ENCODE results near the gene SLC25A27.

Gene SLC25A27

GRCh38 chr6:46651006-46651405 is 1.8 kb upstream of the SLC25A27 start:
- DNase-seq (ENCODE audit: low spot score): no peak

GRCh38 chr6:46651816-46652215 is 959 bp upstream of the SLC25A27 start:
- no peak for DNase-seq (ENCODE audit: low spot score)

GRCh38 chr6:46652232-46652602 is 558 bp upstream of the SLC25A27 start:
- DNase-seq (ENCODE audit: low spot score): no peak

GRCh38 chr6:46653439-46654195 is 842 bp downstream of the SLC25A27 start:
- no peak for DNase-seq (ENCODE audit: low spot score)

GRCh38 chr6:46655803-46656202 is 3.0 kb downstream of the SLC25A27 start:
- peak; percentile 5 for DNase-seq (ENCODE audit: low spot score)

DNA sequence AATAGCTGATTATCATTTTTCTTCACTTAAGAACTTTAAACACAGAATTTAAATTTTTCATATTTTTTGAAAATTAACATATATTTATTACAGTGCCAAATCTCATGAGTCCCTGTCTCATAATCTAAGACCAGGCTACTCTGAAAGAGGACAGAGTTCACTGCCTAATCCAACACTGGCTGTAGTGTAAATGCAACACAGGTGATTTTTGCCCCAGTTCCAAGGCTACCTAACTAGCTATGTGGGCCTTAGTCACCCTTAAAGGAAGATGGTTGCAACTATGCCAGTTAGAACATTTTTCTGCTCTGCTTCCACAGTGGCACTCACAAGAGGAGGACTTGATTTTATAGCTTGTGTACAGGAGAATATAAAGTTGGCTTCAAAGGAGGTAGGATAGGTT is 4.9 kb downstream of the SLC25A27 start:
- DNase-seq (ENCODE audit: low spot score): no peak

- no peak for DNase-seq (ENCODE audit: low spot score)
Observed at GRCh38 chr6:46661483-46661882, 8.7 kb downstream of the SLC25A27 start.

GRCh38 chr6:46667377-46667776 is 14.6 kb downstream of the SLC25A27 start:
- no peak for DNase-seq (ENCODE audit: low spot score)

- no peak for DNase-seq (ENCODE audit: low spot score)
Observed at GRCh38 chr6:46674410-46674809, 21.6 kb downstream of the SLC25A27 start.

- DNase-seq (ENCODE audit: low spot score): no peak
Observed at GRCh38 chr6:46676604-46677313, 24.0 kb downstream of the SLC25A27 start.

GRCh38 chr6:46677314-46677654 is 24.5 kb downstream of the SLC25A27 start:
- DNase-seq (ENCODE audit: low spot score): peak; percentile 8

- DNase-seq (ENCODE audit: low spot score): peak; percentile 36
Observed at GRCh38 chr6:46684771-46685170, 32.0 kb downstream of the SLC25A27 start.

DNA sequence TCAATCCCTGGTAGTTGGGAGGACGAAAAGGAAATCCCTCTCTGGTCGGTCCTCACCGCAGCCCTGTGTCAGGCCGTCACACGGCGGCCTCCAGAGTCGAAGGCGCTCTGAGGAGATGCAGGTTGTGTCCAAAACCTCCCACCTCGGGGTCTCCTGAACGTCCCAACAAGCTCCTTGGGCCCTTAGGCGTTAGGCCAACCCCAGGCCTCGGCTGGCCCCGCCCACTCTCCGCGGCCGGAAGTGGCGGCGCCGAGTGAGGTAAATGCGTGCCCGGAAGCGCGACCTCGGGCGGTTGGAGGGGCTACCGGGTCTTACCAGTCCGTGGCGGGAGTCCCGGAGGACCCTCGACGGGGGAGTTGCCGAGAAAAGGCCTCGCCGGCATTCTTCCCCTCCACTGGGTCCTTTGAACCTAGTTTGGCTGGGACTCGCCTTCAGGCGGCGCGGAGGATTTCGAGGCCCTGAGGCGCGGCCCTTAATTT is 34.9 kb downstream of the SLC25A27 start, which contains the start of gene TDRD6:
Gene TDRD6, plus strand, starts transcription at position 267 of the 479 bp plus-strand sequence. CDS start 244 bp downstream, outside the sequence.
- no peak for DNase-seq (ENCODE audit: low spot score)

DNA sequence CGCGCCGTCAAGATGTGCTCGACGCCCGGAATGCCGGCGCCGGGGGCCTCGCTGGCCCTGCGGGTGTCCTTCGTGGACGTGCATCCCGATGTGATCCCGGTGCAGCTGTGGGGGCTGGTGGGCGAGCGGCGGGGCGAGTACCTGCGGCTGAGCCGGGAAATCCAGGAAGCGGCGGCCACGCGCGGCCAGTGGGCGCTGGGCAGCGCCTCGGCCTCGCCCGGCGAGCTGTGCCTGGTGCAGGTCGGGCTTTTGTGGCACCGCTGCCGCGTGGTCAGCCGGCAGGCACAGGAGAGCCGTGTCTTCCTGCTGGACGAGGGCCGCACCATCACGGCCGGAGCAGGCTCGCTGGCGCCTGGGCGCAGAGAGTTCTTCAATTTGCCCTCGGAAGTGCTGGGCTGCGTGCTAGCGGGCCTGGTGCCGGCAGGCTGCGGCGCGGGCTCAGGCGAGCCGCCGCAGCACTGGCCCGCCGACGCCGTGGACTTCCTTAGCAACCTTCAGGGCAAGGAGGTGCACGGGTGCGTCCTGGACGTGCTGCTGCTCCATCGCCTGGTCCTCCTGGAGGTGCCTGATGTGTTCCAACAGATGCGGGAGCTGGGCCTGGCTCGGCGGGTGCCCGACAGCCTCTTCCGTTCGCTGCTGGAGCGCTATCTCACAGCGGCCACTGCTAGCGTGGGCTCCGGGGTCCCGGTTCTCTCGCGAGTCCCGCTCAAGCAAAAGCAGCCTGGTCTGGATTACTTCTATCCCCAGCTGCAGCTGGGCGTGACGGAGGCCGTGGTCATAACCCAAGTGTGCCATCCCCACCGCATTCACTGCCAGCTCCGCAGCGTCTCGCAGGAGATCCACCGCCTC is 35.6 kb downstream of the SLC25A27 start:
- DNase-seq (ENCODE audit: low spot score): no peak

- no peak for DNase-seq (ENCODE audit: low spot score)
Observed at GRCh38 chr6:46688966-46689335, 36.2 kb downstream of the SLC25A27 start.

GRCh38 chr6:46689657-46690056 is 36.9 kb downstream of the SLC25A27 start:
- DNase-seq (ENCODE audit: low spot score): no peak

GRCh38 chr6:46690141-46690755 is 37.5 kb downstream of the SLC25A27 start:
- DNase-seq (ENCODE audit: low spot score): no peak

GRCh38 chr6:46690911-46691451 is 38.2 kb downstream of the SLC25A27 start:
- DNase-seq (ENCODE audit: low spot score): no peak

GRCh38 chr6:46699970-46700369 is 47.2 kb downstream of the SLC25A27 start:
- DNase-seq (ENCODE audit: low spot score): no peak

GRCh38 chr6:46704562-46704961 is 51.8 kb downstream of the SLC25A27 start:
- peak; percentile 61 for DNase-seq (ENCODE audit: low spot score)

DNA sequence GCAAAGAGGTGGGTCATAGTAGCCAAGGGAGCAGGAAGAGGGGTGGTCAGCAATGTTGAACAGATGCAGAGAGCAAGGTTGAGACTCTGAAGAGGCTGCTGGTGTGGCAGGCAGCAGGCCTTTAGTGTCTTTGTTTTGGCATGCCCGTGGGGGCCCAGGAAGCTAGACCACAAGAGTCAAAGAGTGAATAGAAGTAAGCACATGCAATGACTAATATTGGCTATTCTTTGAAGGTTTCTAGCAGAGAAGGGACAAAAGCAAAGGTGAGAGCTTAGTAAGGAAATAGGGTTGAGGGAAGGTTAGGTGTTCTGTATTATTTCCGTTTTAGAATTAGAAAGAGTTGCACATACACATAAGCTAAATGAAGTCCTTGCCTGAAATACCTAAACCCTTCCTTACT is 53.7 kb downstream of the SLC25A27 start:
- DNase-seq (ENCODE audit: low spot score): no peak

DNA sequence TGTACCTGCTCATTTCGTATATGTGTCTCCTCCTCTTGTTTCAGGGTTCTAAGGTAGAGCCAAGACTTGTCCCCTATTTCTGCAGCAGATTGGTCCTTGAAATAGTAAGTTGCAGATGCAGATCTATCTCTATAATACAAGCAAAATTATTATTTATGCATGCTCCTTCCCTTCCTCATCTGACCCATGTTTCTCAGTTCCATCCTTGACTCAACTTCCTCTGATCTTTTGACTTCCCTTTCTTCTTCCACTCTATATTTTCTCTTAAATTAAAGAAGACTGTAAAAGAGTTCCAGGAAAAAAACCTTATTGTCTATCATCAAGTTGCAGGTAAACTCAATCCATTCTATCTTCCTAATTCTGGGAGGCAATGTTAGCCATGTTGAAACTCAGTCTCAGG is 58.7 kb downstream of the SLC25A27 start:
- DNase-seq (ENCODE audit: low spot score): no peak
